GM12891 (cell line): Measurements from ENCODE around the gene PRSS8.

ENCODE experiments used
- POLR2A ChIP-seq: IDR thresholded peaks from 2 replicates; pipeline ENCODE4 v1.6.1; 2011; ENCODE audit warnings: low read depth, low read length, control low read depth
- POLR2AphosphoS5 ChIP-seq: IDR thresholded peaks from 2 replicates; pipeline ENCODE4 v1.6.1; 2011; ENCODE audit warnings: low read depth, low read length, control low read depth

DNA sequence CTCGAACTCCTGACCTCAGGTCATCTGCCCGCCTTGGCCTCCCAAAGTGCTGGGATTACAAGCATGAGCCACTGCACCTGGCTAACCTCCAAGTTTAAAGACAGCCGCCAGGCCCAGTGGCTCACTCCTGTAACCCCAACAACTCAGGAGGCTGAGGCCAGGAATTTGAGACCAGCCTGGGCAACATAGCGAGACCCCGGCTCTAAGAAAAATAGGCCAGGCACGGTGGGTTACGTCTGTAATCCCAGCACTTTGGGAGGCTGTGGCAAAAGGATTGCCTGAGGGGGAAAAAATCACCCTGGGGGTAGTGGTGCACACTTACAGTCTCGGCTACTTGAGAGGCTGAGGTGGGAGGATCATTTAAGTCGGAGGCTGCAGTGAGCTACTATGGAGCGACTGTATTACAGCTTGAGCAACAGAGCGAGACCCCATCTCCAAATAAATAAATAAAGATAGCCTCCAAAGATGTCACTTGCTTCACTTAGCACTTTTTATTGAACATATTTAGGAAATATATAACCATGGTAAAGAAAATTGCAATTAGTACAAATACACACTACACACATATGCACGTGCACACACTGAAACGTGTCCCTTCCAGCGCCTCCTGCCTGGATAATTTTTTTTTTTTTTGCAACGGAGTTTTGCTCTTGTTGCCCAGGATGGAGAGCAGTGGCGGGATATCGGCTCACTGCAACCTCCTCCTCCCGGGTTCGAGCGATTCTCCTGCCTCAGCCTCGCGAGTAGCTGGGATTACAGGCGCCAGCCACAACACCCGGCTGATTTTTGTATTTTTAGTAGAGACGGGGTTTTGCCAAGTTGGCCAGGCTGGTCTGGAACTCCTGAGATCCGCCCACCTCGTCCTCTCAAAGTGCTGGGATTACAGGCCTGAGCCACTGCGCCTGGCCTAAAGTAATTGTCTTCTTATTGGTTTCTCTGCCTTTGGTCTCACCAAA is 28.7 kb downstream of the PRSS8 start:
- TF ChIP-seq POLR2A (no peak), POLR2AphosphoS5 (no peak)
